Esophagus muscularis mucosa (tissue), 4 donors: ENCODE results near the gene PPFIBP1. TPM values are rescaled to one million over a fixed set of nuclear protein-coding genes. Genes with fewer than 3 reads are reported as not detected.
A peak's percentile ranks its signal among the peaks of the same experiment; 100 is the strongest.
"Not testable (repeated sequence)": the region's sequence is repeated elsewhere in the genome, so short reads cannot be mapped to it uniquely, and the experiment has no call there.

Source experiments
- DNase-seq: peaks from one replicate; pipeline ENCODE4 v3.0.0-alpha.2; 2017; ENCODE audit errors: extremely low spot score
- H3K27ac ChIP-seq, 4 donors: fragments of 200-600 bp; sonication (generic); replicated peaks in 1 of 4; 1 replicate in 3 of 4; 2 replicates in 1 of 4; pipeline ENCODE4 v1.5.1; 2016 to 2019; ENCODE audit warnings: mild to moderate bottlenecking in 1 of 4
- H3K27me3 ChIP-seq, 4 donors: fragments of 200-600 bp; sonication (generic); one replicate each; pipeline versions ENCODE4 v1.5.1 to v1.6.0; 2016 to 2019
- H3K36me3 ChIP-seq, 4 donors: fragments of 200-600 bp; sonication (generic); one replicate each; pipeline ENCODE4 v1.5.1; 2016 to 2019
- H3K4me1 ChIP-seq, 4 donors: fragments of 200-600 bp; sonication (generic); one replicate each; pipeline ENCODE4 v1.5.1; 2016 to 2019
- H3K4me3 ChIP-seq, 4 donors: fragments of 200-600 bp; sonication (generic); 1 replicate in 2 of 4; 2 replicates in 2 of 4; pipeline ENCODE4 v1.5.1; 2016 to 2019; ENCODE audit warnings: mild to moderate bottlenecking in 4 of 4, moderate library complexity in 1 of 4
- H3K9me3 ChIP-seq, 4 donors: fragments of 200-600 bp; sonication (generic); 1 replicate in 3 of 4; 2 replicates in 1 of 4; pipeline ENCODE4 v1.5.1; 2016 to 2019
- CTCF ChIP-seq, 3 experiments: fragments of 200-600 bp in 2 of 3; fragments of 450-650 bp in 1 of 3; sonication (generic) in 2 of 3; IDR thresholded peaks; one replicate each; pipeline ENCODE4 v1.5.1; 2017 to 2019; ENCODE audit warnings: antibody characterized with exemption in 3 of 3, mild to moderate bottlenecking in 2 of 3, moderate library complexity in 1 of 3
- EP300 ChIP-seq: sonication (generic); formaldehyde crosslinking; IDR thresholded peaks from one replicate; pipeline ENCODE4 v1.6.1; 2017; ENCODE audit warnings: antibody characterized with exemption
- POLR2A ChIP-seq: fragments of 450-650 bp; IDR thresholded peaks from one replicate; pipeline ENCODE4 v1.6.1; 2017; ENCODE audit warnings: antibody characterized with exemption, moderate library complexity, mild to moderate bottlenecking, low read depth
- POLR2AphosphoS5 ChIP-seq, 2 donors: sonication (generic); formaldehyde crosslinking; IDR thresholded peaks; one replicate each; pipeline ENCODE4 v1.6.1; 2017; ENCODE audit warnings: antibody characterized with exemption in 2 of 2
- WGBS: methylation state at CpG from one replicate; pipeline ENCODE4 v1.1.5; 2018; 5-methylcytosine and 5-hydroxymethylcytosine counted together
- intact Hi-C: fragments of 100-400 bp; cut with DNase I; formaldehyde crosslinking; loops from one replicate; pipeline ENCODE4 v1.15.1; 2023
- total RNA-seq, 4 donors: library from RNA; depleted of rRNA; stranded (reverse); fragments of >200 nt; gene quantifications; one replicate each; pipeline versions ENCODE4 v1.1.0 to v1.2.1, GENCODE V29; 2016

Gene PPFIBP1
- total RNA-seq, 4 donors from 2014 or later: 53.2 to 79.0 (median 66.5) TPM

- intact Hi-C loops: no loop called here
- Histone ChIP-seq H3K36me3 (no peaks in the 10 kb centered on the region), H3K4me3 (no peak overlapping the region), H3K27ac (no peak overlapping the region), H3K27me3 (no peaks in the 10 kb centered on the region), H3K9me3 (no peaks in the 10 kb centered on the region), H3K4me1 (peaks cover 17 to 55% (median 29%) of the 10 kb centered on the region in 4 donors)
- TF ChIP-seq EP300 (no peak), CTCF (IDR thresholded peaks at IDR 0.05) (no peak), POLR2AphosphoS5 (IDR thresholded peaks at IDR 0.05) (no peak), POLR2A (no peak)
- WGBS: 77% methylated on average over 3 of the region's 3 CpGs
- no peak for DNase-seq
Measured at GRCh38 chr12:27585739-27586265, 61.8 kb downstream of the PPFIBP1 start.

GRCh38 chr12:27588075-27588730, 64.2 kb downstream of the PPFIBP1 start:
- H3K27ac ChIP-seq, H3K9me3 ChIP-seq, H3K27me3 ChIP-seq, DNase-seq, H3K4me3 ChIP-seq, H3K36me3 ChIP-seq, intact Hi-C loops: not testable (repeated sequence)
- H3K4me1 ChIP-seq: peaks cover 17 to 53% (median 28%) of the 10 kb centered on the region in 4 donors
- WGBS: 36% methylated on average over 2 of the region's 2 CpGs

- intact Hi-C loops: no loop called here
- TF ChIP-seq EP300: no peak
- no peak for TF ChIP-seq POLR2A
- no peak for TF ChIP-seq CTCF (IDR thresholded peaks at IDR 0.05)
- no peak for TF ChIP-seq POLR2AphosphoS5 (IDR thresholded peaks at IDR 0.05)
- Histone ChIP-seq H3K36me3 (no peaks in the 10 kb centered on the region), H3K4me3 (no peak overlapping the region), H3K27ac (no peak overlapping the region), H3K27me3 (no peaks in the 10 kb centered on the region), H3K4me1 (peaks cover 17 to 47% (median 29%) of the 10 kb centered on the region in 4 donors), H3K9me3 (no peaks in the 10 kb centered on the region)
- WGBS: 82% methylated on average over 4 of the region's 4 CpGs
- no peak for DNase-seq
Measured at GRCh38 chr12:27588776-27589175, 64.8 kb downstream of the PPFIBP1 start.

- 95% methylated on average over 4 of the region's 4 CpGs for WGBS
- Histone ChIP-seq H3K9me3 (no peaks in the 10 kb centered on the region), H3K36me3 (no peaks in the 10 kb centered on the region), H3K27me3 (no peaks in the 10 kb centered on the region), H3K4me1 (peaks cover 15 to 44% (median 30%) of the 10 kb centered on the region in 4 donors), H3K27ac (no peak overlapping the region), H3K4me3 (no peak overlapping the region)
- no peak for TF ChIP-seq POLR2A
- no peak for TF ChIP-seq CTCF (IDR thresholded peaks at IDR 0.05)
- TF ChIP-seq POLR2AphosphoS5 (IDR thresholded peaks at IDR 0.05): no peak
- no peak for TF ChIP-seq EP300
- DNase-seq: no peak
- intact Hi-C loops: no loop called here
Measured at GRCh38 chr12:27589419-27589818, 65.4 kb downstream of the PPFIBP1 start.

DNA sequence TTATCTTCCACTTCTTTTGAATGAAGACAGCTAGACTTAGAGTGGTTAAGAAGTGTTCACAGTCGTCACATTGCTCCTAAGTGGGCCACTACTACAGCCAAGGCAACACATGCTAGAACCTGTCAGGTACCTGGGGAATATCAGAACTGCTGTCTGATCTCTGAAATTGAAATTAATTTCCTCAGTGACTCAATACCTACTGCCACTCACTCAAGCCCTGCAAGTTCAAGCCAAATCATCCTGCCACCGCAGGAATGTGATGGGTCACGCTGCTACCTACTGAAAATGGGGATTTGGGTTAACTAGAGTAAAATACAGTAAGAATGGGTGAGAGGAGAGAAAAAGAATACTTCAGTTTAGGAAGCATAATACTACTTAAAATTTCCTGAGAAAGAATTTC, 67.7 kb downstream of the PPFIBP1 start:
- H3K36me3 ChIP-seq, H3K9me3 ChIP-seq, intact Hi-C loops, DNase-seq, H3K4me3 ChIP-seq, H3K27me3 ChIP-seq: not testable (repeated sequence)
- H3K27ac ChIP-seq: peak overlapping the region in 1 of 4 donors; percentile 72
- peaks cover 22 to 35% (median 32%) of the 10 kb centered on the region in 4 donors for H3K4me1 ChIP-seq
- WGBS: 97% methylated on average over 3 of the region's 3 CpGs

GRCh38 chr12:27592548-27592947, 68.5 kb downstream of the PPFIBP1 start:
- intact Hi-C loops: no loop called here
- Histone ChIP-seq H3K36me3 (no peaks in the 10 kb centered on the region), H3K4me1 (peaks cover 22 to 35% (median 32%) of the 10 kb centered on the region in 4 donors), H3K9me3 (no peaks in the 10 kb centered on the region), H3K4me3 (no peak overlapping the region), H3K27ac (peak overlapping the region in 3 of 4 donors; percentile 45 to 72 (median 46)), H3K27me3 (no peaks in the 10 kb centered on the region)
- TF ChIP-seq POLR2A (no peak), POLR2AphosphoS5 (IDR thresholded peaks at IDR 0.05) (peak in 1 of 2 donors; percentile 12)
- no peak for DNase-seq
- 44% methylated on average over 4 of the region's 5 CpGs for WGBS
